HEK293T (cell line): ENCODE results near the gene KCNK16.

Experiments
- CTCF ChIA-PET: fragments of 350-600 bp; formaldehyde crosslinking; extraction: SDS; loops from one replicate; lab custom pipeline; 2021; ENCODE audit warnings: antibody characterized with exemption, inconsistent platforms; lab: Yijun Ruan, JAX
- POLR2A ChIA-PET: fragments of 350-600 bp; formaldehyde crosslinking; extraction: SDS; loops from one replicate; lab custom pipeline; 2020; ENCODE audit warnings: antibody characterized with exemption, inconsistent platforms; lab: Yijun Ruan, JAX
- DNase-seq: peaks from one replicate; pipeline ENCODE4 v3.0.0; 2012; ENCODE audit warnings: mixed read lengths; ENCODE audit errors: extremely low spot score
- ARNT ChIP-seq: fragments of 450-650 bp; IDR thresholded peaks from 2 replicates; pipeline ENCODE4 v1.6.1; 2017; ENCODE audit warnings: mild to moderate bottlenecking
- BHLHE40 ChIP-seq: fragments of 450-650 bp; IDR thresholded peaks from 2 replicates; pipeline ENCODE4 v1.6.1; 2016; ENCODE audit warnings: mild to moderate bottlenecking, moderate library complexity, borderline replicate concordance
- CTBP1 ChIP-seq: fragments of 450-650 bp; IDR thresholded peaks from 2 replicates; pipeline ENCODE4 v1.6.1; 2016; ENCODE audit warnings: borderline replicate concordance
- ELF4 ChIP-seq: fragments of 450-650 bp; IDR thresholded peaks from 2 replicates; pipeline ENCODE4 v1.6.1; 2017; ENCODE audit warnings: antibody characterized with exemption
- FOXA1 ChIP-seq: fragments of 450-650 bp; IDR thresholded peaks from 2 replicates; pipeline ENCODE4 v1.6.1; 2016; ENCODE audit warnings: mild to moderate bottlenecking
- FOXK2 ChIP-seq: fragments of 450-650 bp; IDR thresholded peaks from 2 replicates; pipeline ENCODE4 v1.6.1; 2016; ENCODE audit warnings: mild to moderate bottlenecking
- FOXM1 ChIP-seq: fragments of 450-650 bp; IDR thresholded peaks from 2 replicates; pipeline ENCODE4 v1.6.1; 2017; ENCODE audit warnings: mild to moderate bottlenecking, borderline replicate concordance
- HDGF ChIP-seq: fragments of 450-650 bp; IDR thresholded peaks from 2 replicates; pipeline ENCODE4 v1.6.1; 2017; ENCODE audit warnings: antibody characterized with exemption, borderline replicate concordance
- L3MBTL2 ChIP-seq: fragments of 450-650 bp; conservative IDR thresholded peaks from 2 replicates; pipeline ENCODE4 v1.6.1; 2016; ENCODE audit warnings: mild to moderate bottlenecking
- LEF1 ChIP-seq: fragments of 450-650 bp; IDR thresholded peaks from 2 replicates; pipeline ENCODE4 v1.6.1; 2017; ENCODE audit warnings: mild to moderate bottlenecking, borderline replicate concordance
- NFRKB ChIP-seq: fragments of 450-650 bp; IDR thresholded peaks from 2 replicates; pipeline ENCODE4 v1.6.1; 2016; ENCODE audit warnings: mild to moderate bottlenecking, moderate library complexity
- SP1 ChIP-seq: fragments of 450-650 bp; IDR thresholded peaks from 2 replicates; pipeline ENCODE4 v1.6.1; 2017
- SUZ12 ChIP-seq: fragments of 450-650 bp; IDR thresholded peaks from 2 replicates; pipeline ENCODE4 v1.6.1; 2016; ENCODE audit warnings: mild to moderate bottlenecking
- TARDBP ChIP-seq: fragments of 450-650 bp; IDR thresholded peaks from 2 replicates; pipeline ENCODE4 v1.6.1; 2016
- ZNF384 ChIP-seq: fragments of 450-650 bp; IDR thresholded peaks from 2 replicates; pipeline ENCODE4 v1.6.1; 2016
- TF ChIP-seq, protein P1 (sequence below): fragments of 450-650 bp; IDR thresholded peaks from 2 replicates; pipeline ENCODE4 v1.6.1; 2016

KCNK16 gene

GRCh38 chr6:39302669-39303424 lies 19.7 kb downstream of the KCNK16 start:
- CTCF ChIA-PET, result interaction anchor here (0.5 to 6.8 kb wide), 15 partner anchors 20 to 427 kb away, joined by 3 to 83 read pairs (median 4); partner anchors contain the start of gene KCNK5
- POLR2A ChIA-PET, result interaction anchor here (1.4 kb wide), 1 partner anchor 135 kb away, joined by 3 read pairs; no protein-coding TSS in a partner anchor
- DNase-seq, result peak; percentile 89
- TF ChIP-seq FOXM1, result no peak
- no peak for TF ChIP-seq ZNF384
- no peak for TF ChIP-seq ELF4
- TF ChIP-seq TARDBP, result no peak
- no peak for TF ChIP-seq HDGF
- TF ChIP-seq FOXA1, result no peak
- TF ChIP-seq, protein P1, sequence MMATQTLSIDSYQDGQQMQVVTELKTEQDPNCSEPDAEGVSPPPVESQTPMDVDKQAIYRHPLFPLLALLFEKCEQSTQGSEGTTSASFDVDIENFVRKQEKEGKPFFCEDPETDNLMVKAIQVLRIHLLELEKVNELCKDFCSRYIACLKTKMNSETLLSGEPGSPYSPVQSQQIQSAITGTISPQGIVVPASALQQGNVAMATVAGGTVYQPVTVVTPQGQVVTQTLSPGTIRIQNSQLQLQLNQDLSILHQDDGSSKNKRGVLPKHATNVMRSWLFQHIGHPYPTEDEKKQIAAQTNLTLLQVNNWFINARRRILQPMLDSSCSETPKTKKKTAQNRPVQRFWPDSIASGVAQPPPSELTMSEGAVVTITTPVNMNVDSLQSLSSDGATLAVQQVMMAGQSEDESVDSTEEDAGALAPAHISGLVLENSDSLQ, result no peak
- TF ChIP-seq LEF1, result no peak
- TF ChIP-seq NFRKB, result no peak
- no peak for TF ChIP-seq SUZ12

GRCh38 chr6:39302011-39302410 lies 20.5 kb downstream of the KCNK16 start:
- POLR2A ChIA-PET, result interaction anchor here (1.4 kb wide), 1 partner anchor 134 kb away, joined by 3 read pairs; no protein-coding TSS in a partner anchor
- DNase-seq, result no peak
- CTCF ChIA-PET, result interaction anchor here (0.9 to 6.8 kb wide), 8 partner anchors 19 to 305 kb away, joined by 3 to 83 read pairs (median 6); no protein-coding TSS in a partner anchor
- TF ChIP-seq NFRKB, result no peak
- no peak for TF ChIP-seq FOXA1
- no peak for TF ChIP-seq SP1

- POLR2A ChIA-PET, result no interaction called here
These were observed 20.9 kb downstream of the KCNK16 start for GRCh38 chr6:39301606-39302005.

DNA sequence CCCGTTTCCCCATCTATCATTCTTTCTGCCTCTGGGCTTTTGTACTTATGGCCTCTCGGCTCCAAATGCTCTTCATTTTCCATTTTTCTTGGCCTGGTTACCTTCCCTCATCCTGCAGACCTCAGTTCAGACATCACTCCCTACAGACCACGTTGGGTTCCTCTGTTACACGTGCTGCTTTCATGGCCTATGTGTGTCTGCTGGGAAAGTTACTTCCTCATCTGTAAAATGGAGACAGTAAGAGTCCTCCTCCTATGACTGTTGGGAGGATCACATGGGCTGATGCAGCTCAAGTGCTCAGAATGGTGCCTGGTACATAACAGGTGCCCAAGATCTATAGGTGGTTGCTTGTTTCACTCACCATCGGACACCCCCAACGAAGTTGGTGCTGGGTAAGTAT lies 21.8 kb downstream of the KCNK16 start:
- TF ChIP-seq BHLHE40, result no peak
- TF ChIP-seq NFRKB, result no peak
- no peak for TF ChIP-seq ELF4
- no peak for TF ChIP-seq HDGF
- TF ChIP-seq FOXK2, result no peak
- TF ChIP-seq FOXM1, result no peak
- no peak for DNase-seq
- ChIA-PET CTCF (interaction anchor here (0.7 kb wide), 3 partner anchors 55 to 78 kb away, joined by 3 read pairs; no protein-coding TSS in a partner anchor), POLR2A (no interaction called here)

More at GRCh38 chr6:39301606-39302005, 20.9 kb downstream of the KCNK16 start:
- TF ChIP-seq L3MBTL2 (no peak), FOXM1 (no peak), ELF4 (no peak)
- peak; percentile 57 for DNase-seq
- CTCF ChIA-PET, result interaction anchor here (0.7 to 6.8 kb wide), 3 partner anchors 67 to 134 kb away, joined by 3 to 83 read pairs (median 3); no protein-coding TSS in a partner anchor

DNA sequence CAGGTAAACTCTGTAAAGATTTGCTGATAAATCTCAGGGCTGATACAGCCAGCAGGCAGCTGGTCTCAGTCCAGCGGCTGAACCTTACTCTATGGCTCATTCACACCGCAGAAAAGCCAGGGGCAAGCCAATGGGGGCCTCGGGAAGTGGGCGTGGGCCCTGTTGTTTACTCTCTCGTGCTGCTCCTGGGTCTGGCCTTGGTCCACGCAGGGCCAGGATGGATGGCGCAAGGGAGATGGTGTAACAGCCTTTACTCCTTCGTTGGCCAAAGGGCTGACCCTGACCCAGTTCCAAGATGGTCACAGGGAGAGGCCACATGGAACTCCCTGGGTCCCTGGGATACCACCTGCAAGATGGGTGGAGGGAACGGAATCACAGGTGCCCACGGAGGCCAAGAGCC lies 24.4 kb downstream of the KCNK16 start:
- ChIA-PET CTCF (no interaction called here), POLR2A (no interaction called here)
- TF ChIP-seq FOXA1 (no peak), L3MBTL2 (no peak), BHLHE40 (no peak), ARNT (no peak), ELF4 (no peak), HDGF (no peak), FOXM1 (no peak), LEF1 (no peak)
- TF ChIP-seq, protein P1, result no peak
- DNase-seq, result no peak

DNA sequence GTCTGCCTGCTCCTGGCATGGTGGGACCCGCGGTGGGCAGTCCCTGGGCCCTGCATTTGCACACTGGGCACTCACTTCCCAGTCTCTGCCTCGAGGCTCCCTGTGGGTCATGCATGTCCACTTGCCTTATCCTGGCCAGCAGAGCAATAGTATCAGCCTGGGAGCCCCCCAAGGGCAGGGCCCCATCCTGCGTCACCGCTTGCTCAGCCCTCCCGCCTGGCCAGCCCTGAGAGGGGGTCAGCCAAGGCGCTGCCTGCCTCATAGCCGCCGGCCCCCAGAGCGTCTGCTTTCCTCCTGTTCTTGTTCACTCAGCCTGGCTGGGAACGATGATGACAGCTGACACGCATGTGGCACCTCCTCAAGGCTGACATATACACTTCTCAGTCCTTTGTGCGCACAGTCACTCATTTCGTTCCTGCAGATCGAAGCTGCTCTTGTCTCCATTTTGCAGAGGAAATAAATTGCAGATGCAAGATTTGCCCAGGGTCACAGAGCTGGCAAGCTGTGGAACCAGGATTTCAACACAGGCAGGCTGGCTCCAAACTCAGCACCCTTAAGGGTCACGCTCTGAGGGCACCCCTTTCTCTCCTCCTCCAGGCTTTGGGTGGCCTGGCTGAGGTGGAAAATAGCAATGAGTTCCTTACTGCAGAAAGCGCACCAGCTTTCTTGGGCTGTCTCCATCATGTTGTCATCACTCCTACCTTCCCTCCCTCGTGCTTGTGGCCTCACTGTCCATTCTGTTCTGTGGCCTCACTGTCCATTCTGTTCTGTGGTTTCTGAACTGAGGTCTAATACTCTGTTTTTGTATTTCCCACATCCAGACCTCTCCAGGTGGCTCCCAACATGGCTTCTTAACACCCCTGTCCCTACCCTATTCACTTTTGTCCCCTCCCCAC lies 25.5 kb downstream of the KCNK16 start:
- POLR2A ChIA-PET, result no interaction called here
- DNase-seq, result no peak
- no peak for TF ChIP-seq ZNF384
- TF ChIP-seq L3MBTL2, result no peak
- no peak for TF ChIP-seq FOXM1
- no peak for TF ChIP-seq ARNT
- no peak for TF ChIP-seq TARDBP
- TF ChIP-seq SUZ12, result no peak
- no peak for TF ChIP-seq BHLHE40
- TF ChIP-seq SP1, result no peak
- CTCF ChIA-PET, result no interaction called here

DNA sequence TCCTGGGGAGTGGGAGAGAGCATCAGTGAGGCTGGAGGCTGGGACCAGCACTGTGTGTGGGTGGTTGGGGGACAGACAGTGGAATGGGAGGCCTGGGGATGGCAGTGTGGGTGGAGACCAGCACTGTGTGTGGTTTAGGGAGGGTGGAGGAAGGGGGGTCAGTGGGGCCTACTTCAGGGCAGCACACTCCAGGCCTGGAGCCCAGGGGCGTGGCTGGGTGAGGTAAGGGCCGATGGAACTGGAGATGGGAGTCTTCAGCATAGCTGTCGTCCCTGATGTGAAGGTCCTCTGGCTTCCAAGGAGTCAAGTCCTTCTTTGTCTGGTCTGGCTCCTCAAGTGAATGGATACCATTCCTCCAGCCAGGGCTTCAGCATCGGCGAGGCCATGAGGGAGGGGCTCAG lies 26.9 kb downstream of the KCNK16 start:
- ChIA-PET CTCF (interaction anchor here (0.5 kb wide), 1 partner anchor 157 kb away, joined by 3 read pairs; no protein-coding TSS in a partner anchor), POLR2A (no interaction called here)
- no peak for TF ChIP-seq SP1
- no peak for TF ChIP-seq LEF1
- TF ChIP-seq, protein P1, result no peak
- TF ChIP-seq CTBP1, result no peak
- TF ChIP-seq FOXA1, result no peak
- TF ChIP-seq BHLHE40, result no peak
- no peak for TF ChIP-seq NFRKB
- no peak for TF ChIP-seq FOXM1
- no peak for TF ChIP-seq TARDBP
- TF ChIP-seq FOXK2, result no peak
- TF ChIP-seq SUZ12, result no peak
- no peak for TF ChIP-seq L3MBTL2
- TF ChIP-seq ELF4, result no peak
- no peak for TF ChIP-seq ARNT
- DNase-seq, result no peak
